Activated T-cell treated with anti-CD3 and anti-CD28 coated beads for 48 hours (primary cell): Measurements from ENCODE around the gene CYTH1.

ENCODE experiments used
- DNase-seq: peaks from one replicate; pipeline ENCODE4 v3.0.0-alpha.2; 2020; ENCODE audit warnings: low read depth

The CYTH1 gene

DNA sequence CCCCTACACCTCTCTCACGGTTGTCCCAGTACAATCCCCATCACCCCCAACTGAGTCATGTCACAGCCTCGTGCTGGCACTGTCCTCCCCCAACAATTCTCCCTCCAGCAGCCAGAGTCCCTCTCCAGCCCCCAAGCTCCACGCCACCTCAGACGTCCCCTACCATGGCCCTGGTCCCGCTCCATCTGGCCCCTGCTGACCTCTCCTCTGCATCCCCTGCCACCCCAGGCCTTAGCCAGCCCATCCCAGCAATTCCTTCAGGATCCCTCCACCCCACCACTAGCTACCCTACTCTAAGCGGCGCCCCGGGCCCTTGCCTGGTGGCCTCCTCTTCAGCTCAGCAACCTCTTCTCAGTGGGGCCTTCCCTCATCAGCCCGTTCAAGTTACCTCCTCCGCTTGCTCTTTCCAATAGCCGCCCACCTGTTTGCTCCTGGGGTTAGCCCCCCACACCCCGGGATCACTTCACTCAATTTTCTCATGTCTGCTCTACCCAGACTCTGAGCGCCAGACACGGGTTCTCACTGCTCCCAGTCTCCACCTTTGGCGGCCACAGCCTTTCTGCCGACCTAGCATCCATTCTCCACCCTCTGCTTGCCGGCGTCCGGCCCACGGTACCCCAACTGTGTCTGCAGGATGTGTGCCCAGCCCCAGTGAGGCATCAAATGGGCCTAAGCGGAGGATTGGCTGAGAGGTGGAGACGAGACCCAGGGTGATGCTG, 112.7 kb downstream of the CYTH1 start:
- DNase-seq = no peak

DNA sequence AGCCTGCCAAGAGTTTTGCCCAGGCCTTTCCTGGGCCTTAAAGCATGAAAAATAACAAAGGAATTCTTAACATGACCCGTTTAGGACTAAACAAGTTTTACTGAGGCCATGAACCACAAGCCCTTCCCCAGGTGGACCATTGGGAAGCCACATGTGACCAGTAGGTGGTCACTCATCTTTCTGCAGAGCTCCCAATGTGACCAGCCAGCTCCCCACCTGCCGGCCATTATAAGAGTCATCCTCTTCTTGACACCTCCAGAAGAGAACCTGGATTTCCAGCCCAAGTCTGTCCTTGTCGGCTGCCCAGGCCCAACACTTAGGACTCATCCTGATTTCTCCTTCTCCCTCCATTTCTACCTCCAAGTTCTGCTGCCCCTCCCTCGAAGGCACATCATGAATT, 113.2 kb downstream of the CYTH1 start:
- DNase-seq = no peak

DNA sequence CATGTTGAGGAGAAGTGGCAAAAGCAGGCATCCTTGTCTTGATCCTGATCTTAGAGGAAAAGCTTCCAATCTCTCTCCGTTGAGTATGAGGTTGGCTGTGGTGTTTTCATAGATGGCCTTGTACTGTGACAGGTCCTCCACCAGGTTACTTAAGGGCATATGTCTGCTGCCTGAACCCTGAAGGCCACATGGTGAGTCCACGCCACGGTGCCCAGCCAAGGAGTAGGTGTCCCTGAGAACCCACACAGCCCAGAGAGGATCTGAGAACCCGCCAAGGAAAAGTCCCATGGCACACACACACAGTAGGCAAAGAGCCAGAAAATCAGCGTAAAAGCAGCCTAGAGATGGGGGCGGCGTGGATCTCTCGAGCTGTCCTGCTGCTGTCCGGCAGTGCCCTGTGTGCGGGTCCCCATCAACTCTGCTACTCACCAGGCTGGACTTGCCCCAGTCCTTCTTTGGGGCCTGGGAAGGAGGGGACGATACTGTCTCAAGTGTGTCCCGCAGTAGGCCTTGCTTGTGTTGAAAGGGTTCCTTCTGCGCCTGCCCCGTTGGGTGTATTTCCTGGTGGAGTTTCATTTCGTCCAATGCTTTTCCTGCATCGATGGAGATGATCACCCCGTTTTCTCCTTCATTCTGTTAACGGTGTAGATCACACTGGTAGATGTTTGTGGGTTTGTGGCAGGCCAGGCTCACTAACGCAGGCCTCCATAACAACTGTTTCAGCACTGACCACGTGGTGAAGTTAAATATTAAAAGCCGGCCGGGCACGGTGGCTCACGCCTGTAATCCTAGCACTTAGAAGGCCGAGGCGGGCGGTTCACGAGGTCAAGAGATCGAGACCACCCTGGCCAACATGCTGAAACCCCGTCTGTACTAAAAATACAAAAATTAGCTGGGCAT, 114.1 kb downstream of the CYTH1 start:
- DNase-seq = no peak

DNA sequence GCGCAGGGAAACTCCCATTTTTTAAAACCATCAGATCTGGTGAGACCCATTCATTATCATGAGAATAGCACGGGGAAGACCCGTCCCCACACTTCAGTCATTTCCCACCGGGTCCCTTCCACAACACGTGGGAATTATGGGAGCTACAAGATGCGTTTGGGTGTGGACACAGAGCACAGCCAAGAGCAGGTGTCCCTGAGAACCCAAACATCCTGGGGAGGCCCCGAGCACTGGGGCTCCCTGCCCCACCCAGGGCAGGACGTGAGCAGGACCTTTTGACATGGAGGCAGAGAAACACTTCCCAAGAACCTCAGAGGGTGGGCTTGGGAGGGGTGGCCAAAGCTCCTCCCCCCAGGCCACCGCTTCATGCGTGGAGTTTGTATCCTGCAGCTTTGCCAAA, 115.0 kb downstream of the CYTH1 start:
- no peak for DNase-seq

DNA sequence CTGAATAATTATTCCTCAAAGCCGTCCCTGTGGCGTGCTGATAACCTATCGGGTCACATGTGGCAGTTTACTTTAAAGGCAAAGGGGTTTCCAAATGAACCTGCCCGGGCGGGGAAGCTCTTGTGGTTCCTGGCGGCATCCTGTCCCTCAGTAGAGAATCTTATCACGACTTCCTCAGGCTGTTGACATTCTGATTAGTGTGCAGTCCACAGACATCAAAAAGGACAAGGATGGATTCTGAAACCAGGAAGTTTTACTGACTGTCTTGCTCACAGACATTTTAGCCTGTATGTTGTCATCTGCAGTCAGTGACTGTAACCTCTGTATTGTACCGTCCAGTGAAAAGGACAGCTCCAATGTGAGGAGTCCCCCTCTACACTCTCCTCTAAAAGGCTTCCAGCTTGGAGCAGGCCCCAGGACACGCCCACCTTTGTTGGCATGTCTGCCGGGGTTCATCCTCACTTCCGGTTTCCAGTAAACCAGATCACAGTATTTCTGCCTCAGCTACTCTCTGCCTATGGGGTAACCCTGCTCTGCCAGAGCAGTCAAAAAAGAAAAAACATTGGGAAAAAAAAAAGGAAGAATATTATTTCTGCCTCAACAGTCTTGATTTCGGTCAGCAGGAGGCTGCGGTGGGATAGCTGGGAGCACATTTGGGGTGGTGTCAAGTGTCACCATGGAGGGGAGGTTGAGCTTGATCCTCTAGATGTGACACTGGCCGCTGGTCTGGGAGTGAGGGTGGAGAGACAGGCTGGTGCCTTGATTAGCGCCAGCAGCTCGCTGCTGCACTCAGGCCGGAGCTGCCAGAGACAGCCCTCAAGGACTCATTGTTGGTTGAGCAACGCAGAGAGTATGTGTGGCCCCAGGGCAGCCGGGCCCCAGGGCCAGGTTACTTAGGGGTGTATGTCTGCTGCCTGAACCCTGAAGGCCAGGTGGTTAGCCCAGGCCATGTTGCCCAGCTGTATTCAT, 115.8 kb downstream of the CYTH1 start:
- no peak for DNase-seq

DNA sequence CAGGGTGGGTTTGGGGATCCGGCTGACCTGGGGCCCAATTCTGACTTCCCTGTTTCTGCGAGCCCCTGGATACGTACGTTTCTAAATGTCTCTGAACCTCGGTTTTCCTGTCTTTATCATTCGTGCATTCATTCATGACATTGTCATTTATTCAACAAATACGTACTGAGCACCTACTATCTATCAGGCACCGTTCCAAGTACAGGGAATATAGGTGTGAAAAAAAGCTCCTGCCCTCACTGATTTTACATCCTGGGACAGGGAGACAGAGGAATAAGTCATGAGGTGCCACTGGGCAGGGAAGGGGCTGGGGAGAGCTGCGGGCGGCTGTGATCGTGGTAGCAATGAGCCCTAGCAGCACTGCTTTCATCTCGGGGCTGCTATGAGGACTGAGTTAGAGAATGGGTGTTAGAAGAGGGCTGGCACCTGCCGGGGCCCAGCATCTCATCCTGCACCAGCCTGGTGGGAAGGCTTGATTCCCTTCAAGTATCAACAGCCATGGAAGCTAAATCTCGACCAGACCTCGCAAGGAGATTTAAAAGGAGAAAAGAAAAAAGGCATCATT, 116.6 kb downstream of the CYTH1 start:
- DNase-seq = no peak

DNA sequence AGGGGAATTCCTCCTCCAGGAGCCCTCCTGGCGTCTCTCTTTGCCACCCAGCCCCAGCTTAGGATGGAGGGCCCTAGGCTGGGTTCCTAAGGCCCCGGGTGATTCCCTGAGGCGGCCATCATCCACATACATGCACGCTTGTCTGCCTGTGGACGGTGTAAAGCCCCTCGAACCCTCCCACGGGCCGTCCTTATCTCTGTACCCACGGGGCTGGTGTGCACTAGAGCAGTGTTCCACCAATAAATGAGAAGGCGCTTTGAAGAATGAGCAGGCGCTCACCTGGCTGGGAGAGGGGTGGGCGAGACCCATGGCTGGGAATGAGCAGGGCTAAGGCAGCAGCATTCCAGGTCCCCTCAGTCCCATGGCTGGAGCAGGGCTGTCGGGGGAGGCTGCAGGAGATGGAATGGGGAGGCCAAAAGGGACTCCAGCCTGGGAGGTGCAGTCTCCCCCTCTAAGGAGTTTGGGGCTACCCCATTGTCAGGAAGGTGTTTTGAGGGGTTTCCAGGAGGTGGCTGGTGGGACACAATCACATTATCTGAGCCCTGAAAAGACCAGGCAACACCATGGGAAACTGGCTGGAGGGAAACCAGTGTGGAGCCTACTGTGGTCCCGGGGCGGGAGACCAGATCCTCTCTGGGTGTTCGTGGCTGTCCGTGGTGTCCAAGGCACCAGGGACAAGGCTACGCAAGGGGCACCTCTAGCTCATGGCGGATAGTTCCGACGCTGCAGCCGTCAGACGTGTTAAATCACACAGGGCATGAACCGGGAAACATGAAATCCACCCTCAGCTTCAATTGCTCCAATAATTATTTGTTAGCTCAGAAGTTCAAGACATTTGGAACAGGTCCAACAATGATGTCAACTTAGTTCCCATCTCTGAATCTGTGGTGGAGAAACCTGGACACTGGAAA, 117.3 kb downstream of the CYTH1 start:
- DNase-seq = no peak

DNA sequence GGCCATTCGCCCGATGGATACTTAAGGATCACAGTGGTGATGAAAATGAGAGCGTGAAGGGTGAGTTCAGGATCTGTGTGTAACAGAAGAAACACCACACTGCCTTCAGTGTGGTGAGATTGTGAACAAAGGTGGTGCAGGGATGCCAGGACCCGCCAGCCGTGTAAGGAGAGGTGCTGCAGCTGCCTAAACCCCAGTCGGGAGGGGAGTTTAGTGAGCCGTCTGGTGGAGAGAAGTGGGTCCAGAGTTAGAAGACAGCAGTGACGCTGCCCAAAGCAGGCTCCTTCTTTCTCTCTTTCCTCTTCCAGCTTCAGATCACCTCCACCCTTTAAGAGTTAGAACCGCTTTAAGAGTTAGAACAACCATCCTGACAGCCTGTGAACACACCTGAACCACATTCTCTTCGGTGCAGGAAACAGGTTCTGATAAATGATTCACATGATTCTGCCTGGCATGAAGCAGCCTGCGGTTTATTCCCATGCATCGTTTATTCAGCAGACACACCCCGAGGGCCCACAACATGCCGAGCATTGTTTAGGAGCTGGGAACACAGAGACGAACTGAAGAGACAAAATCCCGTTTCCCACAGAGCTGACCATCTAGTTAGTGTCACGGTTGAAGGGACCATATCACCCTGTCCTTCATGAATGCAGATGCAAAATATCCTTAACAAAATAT, 120.8 kb downstream of the CYTH1 start:
- DNase-seq = no peak

DNA sequence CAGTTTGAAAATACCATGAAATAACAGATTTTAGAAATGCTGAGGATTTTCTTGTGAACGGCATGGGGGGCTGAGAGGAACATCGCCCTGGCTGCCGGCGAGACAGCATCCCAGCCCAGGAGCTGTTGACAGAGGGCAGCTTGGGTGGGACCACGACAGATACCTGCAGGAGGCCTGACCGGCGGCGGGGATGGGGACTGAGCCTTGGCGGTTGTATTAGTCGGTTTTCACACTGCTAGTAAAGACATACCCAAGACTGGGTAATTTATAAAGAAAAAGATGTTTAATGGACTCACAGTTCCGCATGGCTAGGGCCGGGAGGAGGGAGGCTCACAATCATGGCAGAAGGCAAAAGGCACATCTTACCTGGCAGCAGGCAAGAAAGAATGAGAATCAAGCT, 122.5 kb downstream of the CYTH1 start:
- DNase-seq = no peak

DNA sequence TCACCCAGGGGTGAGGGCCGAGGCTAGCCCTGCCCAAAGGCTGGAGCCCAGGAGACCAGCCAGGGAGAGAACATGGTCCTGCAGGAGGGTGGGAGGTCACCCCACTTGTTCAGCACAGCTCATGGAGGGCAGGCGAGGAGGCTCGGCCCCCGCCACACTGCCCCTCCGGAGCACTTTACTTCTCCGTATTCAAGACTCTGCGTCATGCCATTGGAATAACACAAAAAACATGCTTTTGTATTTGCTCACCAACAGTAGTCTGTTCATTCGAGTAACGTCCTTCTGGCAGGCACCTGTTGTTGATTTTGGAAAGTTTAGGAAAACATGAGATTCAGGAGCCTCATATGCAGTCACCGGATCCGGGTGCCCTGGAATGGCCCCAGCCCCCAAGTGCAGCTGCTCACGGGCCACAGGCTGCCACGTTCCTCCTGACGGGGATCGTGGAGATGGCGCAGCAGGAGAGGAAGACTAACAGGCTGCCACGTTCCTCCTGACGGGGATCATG, 123.7 kb downstream of the CYTH1 start:
- no peak for DNase-seq

DNA sequence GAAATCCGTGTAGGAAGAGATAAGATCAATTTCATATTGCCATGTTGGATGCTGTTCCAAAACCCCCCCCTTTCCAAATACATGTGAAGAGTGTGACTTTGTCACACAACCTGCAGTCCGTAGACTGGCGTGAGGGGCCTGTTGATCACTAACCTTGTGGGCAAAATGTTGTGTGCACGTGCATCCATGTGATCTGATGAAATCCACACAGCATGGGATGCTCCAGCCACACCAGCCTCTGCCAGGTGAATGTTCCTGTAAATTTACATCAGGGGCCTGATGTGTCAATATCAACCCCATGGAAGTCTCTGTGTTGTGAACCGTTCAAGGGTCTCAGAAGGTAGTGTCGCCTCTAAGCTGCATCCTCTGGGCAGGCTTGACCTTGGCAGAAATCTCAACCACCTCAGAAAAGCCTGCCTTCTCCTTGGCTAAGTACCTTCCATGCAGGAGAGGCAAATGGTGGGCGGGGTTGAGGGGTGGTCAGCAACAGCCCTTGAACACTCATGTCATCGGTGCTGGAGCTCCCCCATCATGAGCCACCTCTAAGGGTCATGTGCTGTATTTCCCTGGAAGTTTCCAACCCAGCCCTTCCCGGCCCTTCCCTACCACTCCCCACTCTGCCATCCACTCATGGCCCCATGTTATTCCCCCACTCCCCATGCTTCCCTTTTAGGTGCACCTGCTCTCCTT, 126.7 kb downstream of the CYTH1 start:
- no peak for DNase-seq

DNA sequence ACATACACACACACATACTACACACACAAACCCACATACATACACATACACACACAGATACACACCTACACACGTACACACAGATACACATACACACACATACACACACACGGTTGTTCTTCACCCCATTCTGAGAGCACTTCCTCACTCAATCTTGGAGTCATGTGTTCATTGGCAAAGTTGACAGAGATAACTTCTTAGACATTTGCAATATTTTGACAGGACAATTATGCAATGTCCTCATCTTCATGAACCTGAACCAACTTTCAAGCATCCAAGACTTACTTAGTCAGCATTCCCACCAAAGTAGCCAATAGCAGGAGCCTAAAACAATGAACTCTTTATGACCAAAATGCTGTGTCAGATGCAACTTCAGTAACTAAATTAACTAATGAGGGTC, 127.7 kb downstream of the CYTH1 start:
- no peak for DNase-seq

DNA sequence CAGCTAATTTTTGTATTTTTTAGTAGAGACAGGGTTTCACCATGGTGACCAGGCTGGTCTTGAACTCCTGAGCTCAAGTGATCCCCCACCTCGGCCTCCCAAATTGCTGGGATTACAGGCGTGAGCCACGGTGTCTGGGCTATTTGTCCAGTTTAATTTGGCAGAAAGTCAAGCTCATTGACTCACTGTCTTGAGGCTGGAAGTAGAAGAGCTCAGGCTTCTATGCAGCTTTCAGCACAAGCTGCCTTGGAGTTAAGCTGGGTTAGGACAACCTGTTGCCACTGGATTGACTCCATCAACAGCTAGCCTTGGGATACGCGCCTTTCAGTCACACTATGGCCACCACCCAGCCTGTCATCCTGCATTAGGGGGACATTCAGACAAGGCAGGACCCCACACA, 128.7 kb downstream of the CYTH1 start:
- no peak for DNase-seq

DNA sequence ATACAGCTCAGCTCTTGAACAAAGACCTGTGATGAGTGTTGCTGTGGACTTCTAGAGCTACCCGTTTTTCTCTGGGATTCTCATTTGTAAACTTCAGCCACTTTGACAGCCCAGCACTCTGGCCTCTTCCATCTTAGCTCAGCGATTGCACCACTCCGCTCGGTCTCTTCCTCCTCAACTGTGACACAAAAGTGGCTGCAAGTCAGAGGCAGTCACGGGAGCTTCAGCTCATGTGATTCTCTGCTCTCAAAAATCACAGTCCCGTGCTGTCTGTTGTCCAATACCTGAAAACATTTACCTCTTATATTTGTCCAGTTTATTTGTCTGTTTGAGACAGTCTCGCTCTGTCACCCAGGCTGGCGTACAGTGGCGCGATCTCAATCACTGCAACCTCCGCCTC, 129.2 kb downstream of the CYTH1 start:
- DNase-seq = no peak

DNA sequence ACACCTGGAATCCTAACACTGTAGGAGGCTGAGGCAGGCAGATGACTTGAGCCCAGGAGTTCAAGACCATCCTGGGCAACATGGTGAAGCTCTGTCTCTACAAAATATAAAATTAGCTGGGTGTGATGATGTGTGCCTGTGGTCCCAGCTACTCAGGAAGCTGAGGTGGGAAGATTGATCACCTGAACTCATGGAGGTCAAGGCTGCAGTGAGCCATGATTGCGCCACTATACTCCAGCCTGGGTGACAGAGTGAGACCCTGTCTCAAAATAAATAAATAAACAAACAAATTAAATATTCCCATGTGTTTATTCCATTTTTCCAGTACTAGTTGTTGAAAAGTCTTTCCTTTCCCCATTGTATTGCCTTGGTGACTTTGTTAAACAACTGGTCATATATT, 130.0 kb downstream of the CYTH1 start:
- DNase-seq = no peak

DNA sequence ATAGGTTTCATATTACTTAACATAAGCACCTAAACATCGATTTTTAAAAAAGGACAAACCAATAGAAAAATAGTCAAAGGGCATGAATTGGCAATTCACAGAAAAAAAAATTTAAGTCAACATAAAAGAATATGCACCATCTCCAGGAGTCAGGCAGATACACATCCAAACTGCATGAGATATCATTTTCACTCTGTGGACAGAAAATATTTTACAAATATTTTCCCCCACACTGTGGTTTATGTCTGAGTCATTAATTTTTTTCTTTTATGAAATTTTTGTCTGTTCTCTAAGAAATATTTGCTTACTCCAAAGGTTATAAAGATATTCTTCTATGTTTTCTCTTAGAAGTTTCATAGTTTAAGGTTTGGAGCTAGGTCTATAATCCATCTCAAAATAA, 130.5 kb downstream of the CYTH1 start:
- no peak for DNase-seq

DNA sequence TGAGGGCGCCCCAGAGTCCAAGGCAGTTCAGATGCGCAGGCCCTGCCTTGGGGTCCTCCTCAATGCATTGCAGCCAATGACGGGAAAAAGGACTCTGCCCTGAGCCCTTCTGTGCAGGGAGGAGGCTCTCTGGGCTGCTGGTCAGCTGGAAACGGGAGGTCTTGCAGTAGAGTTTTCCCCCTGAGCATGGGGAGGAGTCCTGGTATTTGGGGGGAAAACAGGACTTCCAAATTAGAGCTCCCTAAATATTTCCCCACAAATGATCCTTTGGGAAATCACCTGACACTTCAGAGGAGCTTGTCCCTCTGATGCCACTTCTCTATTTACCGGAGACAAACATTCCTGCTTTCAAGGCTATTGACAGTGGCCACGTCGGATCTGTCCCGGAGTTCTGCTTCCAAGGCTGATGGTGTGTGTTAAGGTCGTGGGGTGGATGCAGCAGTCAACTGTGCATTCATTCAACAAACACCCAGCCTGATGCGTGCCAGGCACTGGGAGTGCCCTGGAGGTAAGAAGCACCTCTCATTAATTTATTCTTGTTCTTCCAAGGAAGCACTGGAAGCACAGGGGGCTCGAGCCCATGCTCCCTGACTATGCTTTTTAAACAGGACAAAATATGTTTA, 131.9 kb downstream of the CYTH1 start:
- no peak for DNase-seq

DNA sequence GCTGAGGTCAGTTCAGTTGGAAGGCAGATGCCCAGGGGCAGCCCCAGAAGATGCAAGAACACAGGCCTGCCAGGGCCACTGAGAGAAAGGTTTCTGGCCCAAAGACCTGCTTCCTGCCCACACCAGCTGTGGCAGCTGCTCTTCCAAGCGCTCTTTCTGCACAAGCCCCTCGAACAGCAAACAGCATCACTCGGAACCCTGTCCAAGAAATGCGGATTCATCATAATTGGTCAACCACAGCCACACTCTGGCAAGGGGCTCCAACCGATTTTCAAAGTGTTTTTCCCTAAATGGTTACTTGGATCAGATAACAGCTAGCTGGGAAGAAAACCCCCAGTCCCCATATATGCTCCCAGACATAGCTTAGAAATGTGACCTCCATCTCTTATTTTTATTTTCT, 133.8 kb downstream of the CYTH1 start:
- DNase-seq = no peak

DNA sequence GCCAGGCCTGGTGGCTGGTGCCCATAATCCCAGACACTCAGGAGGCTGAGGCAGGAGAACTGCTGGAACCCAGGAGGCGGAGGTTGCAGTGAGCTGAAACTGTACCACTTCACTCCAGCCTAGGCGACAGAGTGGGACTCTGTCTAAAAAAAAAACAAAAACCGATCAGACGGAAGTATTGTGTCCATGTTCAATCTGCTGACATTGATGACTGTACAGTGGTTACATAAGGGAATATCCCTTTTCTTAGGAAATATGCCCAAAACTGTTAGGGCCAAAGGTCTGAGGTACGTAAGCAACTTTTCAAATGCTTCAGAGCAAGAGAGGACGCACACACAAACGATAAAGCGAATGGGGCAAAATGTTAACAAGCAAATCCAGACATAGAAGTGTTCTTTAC, 135.0 kb downstream of the CYTH1 start:
- DNase-seq = no peak
